Pons (tissue), 1 donor: ENCODE measurements around the gene TIGAR.

ENCODE experiments used
- DNase-seq: peaks from one replicate; pipeline ENCODE4 v3.0.0-alpha.2; 2016; ENCODE audit warnings: low spot score

The TIGAR gene

GRCh38 chr12:4282892-4283511 lies 38.0 kb upstream of the TIGAR start:
- DNase-seq, result no peak

GRCh38 chr12:4283512-4284255 lies 37.3 kb upstream of the TIGAR start:
- peak; percentile 52 for DNase-seq

GRCh38 chr12:4284306-4284705 lies 36.7 kb upstream of the TIGAR start:
- no peak for DNase-seq

- no peak for DNase-seq
Observed at GRCh38 chr12:4285070-4285469, 35.9 kb upstream of the TIGAR start.

GRCh38 chr12:4286228-4286627 lies 34.8 kb upstream of the TIGAR start:
- no peak for DNase-seq

GRCh38 chr12:4286771-4287317 lies 34.2 kb upstream of the TIGAR start:
- no peak for DNase-seq

GRCh38 chr12:4287325-4288211 lies 33.4 kb upstream of the TIGAR start:
- no peak for DNase-seq

- DNase-seq, result no peak
Observed at GRCh38 chr12:4288296-4289131, 32.5 kb upstream of the TIGAR start.

- peak; percentile 64 for DNase-seq
Observed at GRCh38 chr12:4289231-4289878, 31.7 kb upstream of the TIGAR start.

GRCh38 chr12:4289998-4290790 lies 30.8 kb upstream of the TIGAR start:
- no peak for DNase-seq

GRCh38 chr12:4292341-4293073 lies 28.5 kb upstream of the TIGAR start:
- no peak for DNase-seq

- DNase-seq, result no peak
Observed at GRCh38 chr12:4293299-4293965, 27.6 kb upstream of the TIGAR start.

- DNase-seq, result no peak
Observed at GRCh38 chr12:4293966-4294505, 27.0 kb upstream of the TIGAR start.

- DNase-seq, result no peak
Observed at GRCh38 chr12:4296751-4297150, 24.3 kb upstream of the TIGAR start.

- DNase-seq, result no peak
Observed at GRCh38 chr12:4297617-4298016, 23.4 kb upstream of the TIGAR start.

GRCh38 chr12:4300883-4301282 lies 20.1 kb upstream of the TIGAR start:
- no peak for DNase-seq

- DNase-seq, result no peak
Observed at GRCh38 chr12:4301932-4302501, 19.0 kb upstream of the TIGAR start.

- no peak for DNase-seq
Observed at GRCh38 chr12:4302881-4303280, 18.1 kb upstream of the TIGAR start.
